GM04503 (cell line): ENCODE data around the gene HKDC1.
"Not testable (repeated sequence)": the region's sequence is repeated elsewhere in the genome, so short reads cannot be mapped to it uniquely, and the experiment has no call there.

Experiments used
- DNase-seq: peaks from one replicate; pipeline ENCODE4 v3.0.0-alpha.2; 2012; ENCODE audit warnings: low read depth

Gene HKDC1

DNA sequence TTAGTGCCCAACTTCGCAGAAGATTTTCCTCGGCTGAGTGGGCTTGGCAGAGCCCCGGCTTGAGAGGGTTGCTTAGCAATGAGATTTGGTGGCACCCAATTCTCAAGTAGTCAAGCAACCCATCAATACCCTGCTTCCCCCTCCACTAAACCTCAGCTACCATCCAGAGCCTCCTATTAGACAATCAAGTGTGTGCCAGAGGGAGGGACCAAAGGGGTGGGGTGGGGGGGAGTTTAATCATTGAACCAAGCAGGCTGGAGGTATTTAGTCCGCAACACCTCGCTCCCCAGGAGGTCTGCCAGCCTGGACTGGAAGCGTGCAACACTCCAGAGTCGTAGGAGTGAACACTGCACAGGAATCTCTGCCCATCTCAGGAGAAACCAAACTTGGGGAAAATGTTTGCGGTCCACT, at the start of gene HKDC1:
Gene HKDC1 (plus strand): TSS at position 292 of the 411 bp plus-strand sequence. CDS start 104 bp downstream, at position 396.
- no peak for DNase-seq

DNA sequence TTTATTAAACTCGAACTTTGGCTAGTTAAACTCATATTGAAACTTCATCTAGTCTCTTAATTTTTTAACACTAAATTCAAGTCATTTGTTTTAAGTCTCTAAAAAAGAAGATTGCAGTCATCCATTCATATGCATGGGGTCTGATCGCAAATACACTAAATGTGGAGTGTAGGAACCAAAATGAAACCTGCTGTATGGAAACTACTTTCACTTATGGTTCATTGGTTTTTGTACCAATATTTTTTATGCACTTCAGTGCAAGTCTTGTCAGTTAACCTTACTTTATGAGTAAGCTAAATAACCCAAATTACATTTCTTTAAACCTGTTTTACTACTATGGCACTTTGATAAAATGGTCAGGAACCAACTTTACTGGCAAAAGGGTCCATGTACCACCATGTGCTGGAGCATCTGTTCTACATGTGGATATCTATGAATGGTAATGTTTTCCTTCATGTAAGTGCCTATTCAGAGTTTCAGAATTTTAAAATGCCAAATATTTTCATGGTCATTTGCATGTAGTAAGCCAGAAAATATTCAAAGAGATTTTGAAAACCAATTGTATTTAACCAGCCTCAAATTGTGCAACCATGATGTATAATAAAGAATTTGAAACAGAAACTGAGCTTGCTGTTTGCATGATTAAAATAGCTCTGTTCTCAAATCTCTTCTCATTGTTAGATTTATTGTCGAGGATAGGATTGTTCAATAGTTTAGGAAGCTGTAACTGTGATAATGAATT, 47.7 kb upstream of the HKDC1 start:
- DNase-seq = peak; percentile 42

GRCh38 chr10:69175326-69175725, 44.8 kb upstream of the HKDC1 start:
- DNase-seq = not testable (repeated sequence)

DNA sequence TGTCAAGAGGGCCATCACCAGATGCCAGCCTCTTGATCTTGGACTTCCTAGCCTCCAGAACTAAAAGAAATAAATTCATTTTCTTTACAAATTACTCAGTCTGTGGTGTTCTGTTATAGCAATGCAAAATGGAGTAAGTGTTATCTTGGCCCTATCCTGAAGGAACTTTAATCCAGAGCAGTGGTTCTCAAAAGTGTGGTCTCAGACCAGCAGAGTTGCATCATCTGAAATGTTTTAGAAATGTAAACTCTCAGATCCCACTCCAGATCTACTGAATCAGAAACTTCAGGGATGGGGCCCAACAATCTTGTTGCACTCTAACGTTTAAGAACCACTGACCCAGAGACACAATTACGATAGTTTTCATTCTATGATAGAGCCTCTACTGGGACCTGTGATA, 43.3 kb upstream of the HKDC1 start:
- DNase-seq = no peak

DNA sequence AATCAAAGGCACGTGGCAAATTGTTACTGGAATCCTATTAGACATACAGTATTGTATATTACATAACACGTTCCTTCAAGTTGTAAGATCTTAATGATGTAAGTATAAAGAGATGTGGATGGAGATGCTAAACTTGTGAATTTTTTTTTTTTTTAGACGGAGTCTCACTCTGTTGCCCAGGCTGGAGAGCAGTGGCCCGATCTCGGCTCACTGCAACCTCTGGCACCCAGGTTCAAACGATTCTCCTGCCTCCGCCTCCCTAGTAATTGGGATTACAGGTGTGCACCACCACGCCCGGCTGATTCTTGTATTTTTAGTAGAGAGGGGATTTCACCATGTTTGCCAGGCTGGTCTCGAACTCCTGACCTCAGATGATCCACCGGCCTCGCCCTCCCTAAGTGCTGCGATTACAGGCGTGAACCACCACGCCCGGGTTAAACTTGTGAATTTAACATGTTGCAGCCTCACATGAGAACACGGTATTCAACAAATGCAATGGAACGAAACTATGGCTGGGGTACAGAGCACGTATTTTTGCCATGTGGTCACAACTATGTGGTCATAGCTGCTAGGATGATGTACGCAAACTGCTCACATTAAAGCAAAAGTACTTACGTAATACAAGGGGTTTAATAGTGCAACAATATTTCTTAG, 40.9 kb upstream of the HKDC1 start:
- no peak for DNase-seq

- DNase-seq = peak; percentile 83
Measured at GRCh38 chr10:69179743-69180524, 40.2 kb upstream of the HKDC1 start, which contains the start of gene SUPV3L1. TSS of gene SUPV3L1 (plus strand) at chr10:69180234. CDS start at chr10:69180292, 58 bp downstream.

DNA sequence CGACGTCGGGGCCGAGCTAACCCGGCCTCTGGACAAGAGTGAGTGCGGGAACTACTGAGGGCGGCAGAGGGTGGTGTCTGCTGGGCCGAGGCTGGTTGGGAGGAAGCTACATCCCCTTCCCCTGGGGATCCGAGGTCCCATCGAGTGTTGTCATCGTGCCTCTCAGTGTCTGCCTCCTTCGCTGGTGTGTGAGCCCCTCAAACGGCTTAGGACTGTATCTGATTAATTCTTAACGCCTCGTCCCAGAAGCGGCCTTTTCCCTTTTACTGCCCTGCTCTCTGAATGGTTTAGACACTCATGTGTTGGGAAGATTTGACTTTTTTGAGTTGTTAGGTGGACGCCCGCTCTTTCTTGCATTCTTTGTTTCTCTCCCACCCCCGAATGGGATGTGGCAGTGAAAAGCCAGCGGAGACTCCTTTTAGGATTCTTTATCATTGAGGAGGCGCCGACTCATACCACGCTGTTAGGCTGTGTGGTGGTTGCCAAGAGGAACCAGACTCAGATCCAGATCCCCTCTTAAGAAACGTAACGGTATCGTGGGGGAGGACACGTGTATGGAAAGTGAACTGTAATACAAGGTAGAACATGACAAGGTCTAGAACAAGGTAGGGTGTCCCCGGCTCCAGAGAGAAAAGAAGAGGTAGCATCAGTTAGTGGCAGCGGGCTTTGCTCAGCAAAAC, 39.5 kb upstream of the HKDC1 start:
- no peak for DNase-seq

DNA sequence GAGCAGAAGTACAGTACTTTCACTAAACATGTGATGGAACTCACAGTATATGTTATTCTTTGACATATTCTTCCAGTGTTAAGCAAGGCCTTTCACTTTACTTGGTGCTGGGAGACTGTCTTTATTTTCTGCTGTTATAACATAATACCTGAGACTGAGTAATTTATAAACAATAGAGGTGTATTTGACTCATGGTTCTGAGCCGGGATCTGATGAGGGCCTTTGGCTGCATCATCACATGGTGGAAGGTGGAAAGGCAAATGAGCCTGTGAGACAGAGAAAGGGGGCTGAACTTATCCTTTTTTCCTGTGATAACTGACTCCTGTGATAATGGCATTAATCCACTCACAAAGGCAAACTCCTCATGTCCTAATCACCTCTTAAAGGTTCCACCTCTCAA, 38.7 kb upstream of the HKDC1 start:
- no peak for DNase-seq

- no peak for DNase-seq
Measured at GRCh38 chr10:69182005-69182404, 38.1 kb upstream of the HKDC1 start.

DNA sequence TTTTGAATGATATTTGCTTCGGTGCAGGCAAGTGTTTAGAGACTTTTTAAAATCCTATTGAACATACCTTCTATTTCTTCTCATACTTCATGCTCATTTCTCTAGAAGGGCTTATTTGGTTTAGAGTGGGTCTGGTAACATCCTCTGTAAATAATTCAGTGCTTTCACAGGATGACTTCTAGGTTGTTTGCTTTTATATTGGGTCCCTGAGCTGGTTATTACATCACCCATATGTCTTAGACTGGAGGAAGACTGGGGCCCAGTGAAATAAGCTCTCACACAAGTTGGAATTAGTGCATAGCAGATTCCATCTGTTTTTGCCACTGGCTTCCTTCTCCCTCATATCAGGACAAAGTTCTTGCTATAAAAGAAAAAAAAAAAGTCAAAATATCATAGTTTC, 33.6 kb upstream of the HKDC1 start:
- DNase-seq = no peak

- no peak for DNase-seq
Measured at GRCh38 chr10:69201045-69201444, 19.1 kb upstream of the HKDC1 start.

GRCh38 chr10:69202332-69202731, 17.8 kb upstream of the HKDC1 start:
- no peak for DNase-seq

DNA sequence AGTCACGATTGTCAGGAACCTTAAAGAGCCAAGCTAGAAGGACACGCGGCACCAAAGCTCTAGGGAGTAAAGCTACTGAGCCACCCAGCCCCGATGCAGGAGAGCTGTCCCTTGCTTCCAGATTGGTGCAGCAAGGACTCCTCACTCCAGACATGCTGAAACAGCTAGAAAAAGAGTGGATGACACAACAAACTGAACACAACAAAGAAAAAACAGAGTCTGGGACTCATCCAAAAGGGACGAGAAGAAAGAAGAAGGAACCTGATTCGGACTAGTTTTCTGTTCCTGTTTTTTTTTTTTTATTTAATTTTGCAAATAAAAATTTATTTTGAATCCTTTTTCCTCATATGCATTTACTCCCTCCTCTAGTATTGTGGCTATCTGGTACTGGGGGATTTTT, 11.4 kb upstream of the HKDC1 start:
- no peak for DNase-seq

GRCh38 chr10:69209787-69210484, 10.2 kb upstream of the HKDC1 start:
- DNase-seq = no peak

DNA sequence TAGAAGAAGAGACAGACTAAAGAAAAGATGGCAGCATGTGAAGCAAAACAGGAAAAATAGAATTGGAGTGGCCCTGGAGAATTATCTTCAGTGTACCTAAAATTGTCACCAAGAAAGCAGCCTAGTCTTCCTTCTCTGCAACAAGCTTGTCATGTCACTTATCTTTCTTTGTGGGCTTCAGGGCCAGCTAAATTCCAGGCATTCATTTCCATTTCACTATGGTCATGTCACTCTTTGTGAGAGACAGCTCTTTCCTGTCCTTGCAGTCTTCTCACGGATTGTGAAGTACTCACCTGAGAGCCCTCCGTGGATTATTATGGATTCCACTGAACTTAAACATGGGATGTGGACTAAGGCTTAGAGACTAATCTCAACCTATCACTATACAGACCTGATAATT, 9.0 kb upstream of the HKDC1 start:
- DNase-seq = no peak

GRCh38 chr10:69211524-69211923, 8.6 kb upstream of the HKDC1 start:
- no peak for DNase-seq

DNA sequence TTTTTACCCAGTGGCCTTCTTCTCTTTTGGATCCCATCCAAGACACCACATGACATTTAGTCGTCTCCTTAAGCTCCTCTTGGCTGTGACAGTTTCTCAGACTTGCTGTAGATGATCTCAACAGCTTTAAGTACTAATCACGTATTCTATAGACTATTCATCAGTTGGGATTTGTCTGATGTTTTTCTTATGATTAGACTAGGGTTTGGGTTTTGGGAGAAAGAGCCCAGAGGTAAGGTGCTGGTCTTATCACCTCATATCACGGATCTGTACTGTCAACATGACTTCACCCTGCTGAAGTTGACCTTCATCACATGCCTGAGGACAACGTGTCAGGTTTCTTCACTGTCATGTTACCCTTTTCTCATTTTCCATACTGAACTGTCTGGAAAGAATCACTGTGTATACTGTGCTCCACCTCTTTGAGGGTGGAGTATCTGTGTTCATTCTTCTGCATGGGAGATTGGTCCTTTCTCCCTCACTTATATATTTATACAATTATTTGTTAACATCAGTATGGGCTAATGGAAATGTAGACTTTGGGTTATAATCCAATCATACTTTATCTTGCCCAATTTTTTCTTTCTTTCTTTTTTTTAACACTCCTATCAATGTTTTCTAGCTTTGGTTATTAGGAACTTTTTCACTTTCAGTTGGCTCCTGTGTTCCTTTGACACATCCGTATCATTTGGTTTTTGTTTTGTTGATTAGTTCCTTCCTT, 6.4 kb upstream of the HKDC1 start:
- DNase-seq = no peak

DNA sequence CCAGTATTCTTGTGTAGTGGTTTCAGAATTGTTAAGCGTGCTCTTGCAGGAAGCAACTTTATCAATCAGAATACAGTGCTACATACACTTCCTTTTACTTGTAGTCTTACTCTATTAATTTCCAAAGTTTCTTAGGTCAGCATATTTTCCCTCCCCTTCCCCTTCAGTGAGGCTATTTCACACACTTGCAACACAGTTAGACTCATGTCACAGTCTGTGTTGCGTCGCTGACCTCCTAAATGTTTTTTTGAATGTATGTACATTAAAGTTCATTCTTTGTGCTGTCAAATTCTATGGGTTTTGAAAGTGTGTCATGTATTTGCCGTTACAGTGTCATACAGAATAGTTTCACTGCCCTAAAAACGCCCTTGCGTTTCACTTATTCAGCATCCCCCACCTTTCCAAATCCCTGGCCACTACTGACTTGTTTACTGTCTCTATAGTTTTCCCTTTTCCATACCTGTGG, 5.4 kb upstream of the HKDC1 start:
- no peak for DNase-seq

DNA sequence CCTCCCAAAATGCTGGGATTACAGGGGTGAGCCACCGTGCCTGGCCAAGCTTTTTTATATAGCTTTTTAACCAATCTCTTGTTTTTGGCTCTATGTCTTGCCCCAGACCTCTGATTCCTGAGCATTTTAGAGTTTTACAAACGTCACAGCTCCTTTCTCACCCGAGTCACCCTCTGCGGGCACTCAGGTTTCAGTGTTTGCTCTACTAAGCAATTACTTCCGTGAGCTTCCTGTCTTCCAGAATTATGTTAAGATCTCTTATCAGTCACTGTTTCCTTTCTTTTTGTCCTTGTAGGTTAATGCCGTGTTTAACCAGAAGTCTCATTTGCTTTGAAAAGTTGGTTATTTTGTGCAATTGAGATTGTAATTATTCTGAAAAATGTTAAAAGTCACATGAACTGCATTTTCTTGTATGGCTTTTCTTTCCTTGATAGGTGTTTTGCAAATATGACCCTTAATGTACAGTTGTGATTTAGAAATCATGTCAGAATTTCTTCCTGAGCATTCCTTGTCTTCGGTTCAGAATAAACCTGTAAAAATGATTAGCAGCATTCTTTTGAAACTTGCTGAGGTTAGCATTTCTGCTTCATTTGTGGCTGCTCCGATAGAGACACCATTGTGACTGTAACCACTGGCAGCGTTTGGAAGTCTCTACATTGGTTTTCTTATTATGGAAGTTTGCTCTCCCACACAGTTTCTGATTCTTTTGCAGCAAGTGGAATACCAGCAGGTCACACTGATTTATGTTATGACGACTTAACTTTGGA, 4.5 kb upstream of the HKDC1 start:
- no peak for DNase-seq

DNA sequence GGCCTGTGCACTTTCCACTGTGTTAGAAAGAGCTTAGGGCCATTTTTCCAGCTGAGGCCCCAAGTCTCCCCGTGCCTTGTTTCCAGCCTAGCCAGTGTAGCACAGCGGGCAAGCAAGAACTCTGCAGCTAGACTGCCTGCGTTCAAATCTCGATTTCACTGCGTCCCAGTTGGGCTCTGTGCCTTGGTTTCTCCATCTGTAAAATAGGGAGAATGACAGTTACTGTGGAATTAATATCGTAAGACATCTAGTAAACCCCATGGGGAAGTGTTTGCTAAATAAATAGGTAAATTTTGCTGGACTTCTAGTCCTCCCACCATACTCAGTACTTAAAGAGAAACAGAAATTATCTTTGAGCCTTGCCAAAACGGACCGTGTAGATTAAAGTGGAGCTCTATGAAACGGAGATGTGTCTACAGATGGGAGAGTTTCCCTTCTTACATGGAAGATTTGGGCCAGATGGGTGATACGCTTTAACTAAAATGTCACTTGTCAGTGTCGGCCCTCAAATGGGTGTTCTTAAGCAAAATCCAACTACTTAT, 3.5 kb upstream of the HKDC1 start:
- DNase-seq = no peak
